GM18520 (cell line): Measurements from ENCODE around the gene TOGARAM2.

Experiments used
- ATAC-seq: cut with Tn5 transposase; IDR thresholded peaks from one replicate; pipeline ENCODE4 v1.9.1; 2021; ENCODE audit not compliant: unreplicated experiment

The TOGARAM2 gene

GRCh38 chr2:28981016-28981441, at the start of gene TOGARAM2:
TOGARAM2 (plus strand) TSS chr2:28981298; CDS start chr2:28994835, 13,537 bp downstream.
- no peak for ATAC-seq

GRCh38 chr2:28934769-28935168, 46.3 kb upstream of the TOGARAM2 start:
- ATAC-seq, result no peak

- ATAC-seq, result no peak
Measured at GRCh38 chr2:28941008-28941407, 40.1 kb upstream of the TOGARAM2 start.

- no peak for ATAC-seq
Measured at GRCh38 chr2:28944535-28945248, 36.4 kb upstream of the TOGARAM2 start.

GRCh38 chr2:28948160-28948559, 32.9 kb upstream of the TOGARAM2 start:
- no peak for ATAC-seq

- ATAC-seq, result no peak
Measured at GRCh38 chr2:28949190-28949589, 31.9 kb upstream of the TOGARAM2 start.

- no peak for ATAC-seq
Measured at GRCh38 chr2:28949617-28950305, 31.3 kb upstream of the TOGARAM2 start.

- ATAC-seq, result no peak
Measured at GRCh38 chr2:28950941-28951630, 30.0 kb upstream of the TOGARAM2 start.

GRCh38 chr2:28951910-28952835, 28.9 kb upstream of the TOGARAM2 start:
- no peak for ATAC-seq

- ATAC-seq, result no peak
Measured at GRCh38 chr2:28952836-28953211, 28.3 kb upstream of the TOGARAM2 start.

GRCh38 chr2:28955467-28955866, 25.6 kb upstream of the TOGARAM2 start:
- ATAC-seq, result no peak

GRCh38 chr2:28956415-28956826, 24.7 kb upstream of the TOGARAM2 start:
- no peak for ATAC-seq

- ATAC-seq, result no peak
Measured at GRCh38 chr2:28956890-28957289, 24.2 kb upstream of the TOGARAM2 start.

- no peak for ATAC-seq
Measured at GRCh38 chr2:28958689-28959088, 22.4 kb upstream of the TOGARAM2 start.

- no peak for ATAC-seq
Measured at GRCh38 chr2:28960401-28960800, 20.7 kb upstream of the TOGARAM2 start.

GRCh38 chr2:28962505-28962904, 18.6 kb upstream of the TOGARAM2 start:
- ATAC-seq, result no peak

- no peak for ATAC-seq
Measured at GRCh38 chr2:28970464-28971160, 10.5 kb upstream of the TOGARAM2 start.

- no peak for ATAC-seq
Measured at GRCh38 chr2:28972778-28973335, 8.2 kb upstream of the TOGARAM2 start.

GRCh38 chr2:28974252-28974651, 6.8 kb upstream of the TOGARAM2 start:
- no peak for ATAC-seq

GRCh38 chr2:28975671-28976070, 5.4 kb upstream of the TOGARAM2 start:
- no peak for ATAC-seq
